MM.1S (cell line): ENCODE measurements around the gene AHNAK.

ENCODE experiments used
- EZH2 ChIP-seq: fragments of 300-600 bp; sonication (generic); optimal IDR thresholded peaks from 2 replicates; pipeline ENCODE3; 2017; ENCODE audit warnings: low read depth, mild to moderate bottlenecking, antibody characterized with exemption, low read length, mixed read lengths
- EZH2phosphoT487 ChIP-seq: fragments of 300-600 bp; sonication (generic); IDR thresholded peaks from 2 replicates; pipeline ENCODE4 v1.6.1; 2018; ENCODE audit warnings: antibody characterized with exemption, low read length
- TF ChIP-seq, protein P1 (sequence below): fragments of 300-600 bp; sonication (generic); IDR thresholded peaks from 2 replicates; pipeline ENCODE4 v1.5.1; 2016; ENCODE audit warnings: antibody characterized with exemption, low read length, mixed read lengths

GRCh38 chr11:62472063-62472884 lies 74.3 kb downstream of the AHNAK start:
- TF ChIP-seq, protein P1, sequence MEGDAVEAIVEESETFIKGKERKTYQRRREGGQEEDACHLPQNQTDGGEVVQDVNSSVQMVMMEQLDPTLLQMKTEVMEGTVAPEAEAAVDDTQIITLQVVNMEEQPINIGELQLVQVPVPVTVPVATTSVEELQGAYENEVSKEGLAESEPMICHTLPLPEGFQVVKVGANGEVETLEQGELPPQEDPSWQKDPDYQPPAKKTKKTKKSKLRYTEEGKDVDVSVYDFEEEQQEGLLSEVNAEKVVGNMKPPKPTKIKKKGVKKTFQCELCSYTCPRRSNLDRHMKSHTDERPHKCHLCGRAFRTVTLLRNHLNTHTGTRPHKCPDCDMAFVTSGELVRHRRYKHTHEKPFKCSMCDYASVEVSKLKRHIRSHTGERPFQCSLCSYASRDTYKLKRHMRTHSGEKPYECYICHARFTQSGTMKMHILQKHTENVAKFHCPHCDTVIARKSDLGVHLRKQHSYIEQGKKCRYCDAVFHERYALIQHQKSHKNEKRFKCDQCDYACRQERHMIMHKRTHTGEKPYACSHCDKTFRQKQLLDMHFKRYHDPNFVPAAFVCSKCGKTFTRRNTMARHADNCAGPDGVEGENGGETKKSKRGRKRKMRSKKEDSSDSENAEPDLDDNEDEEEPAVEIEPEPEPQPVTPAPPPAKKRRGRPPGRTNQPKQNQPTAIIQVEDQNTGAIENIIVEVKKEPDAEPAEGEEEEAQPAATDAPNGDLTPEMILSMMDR, result no peak
- TF ChIP-seq EZH2phosphoT487, result no peak
- TF ChIP-seq EZH2, result no peak
